Mesenchymal stem cell (in vitro differentiated cells and primary cell): ENCODE results near the gene TMSB15A.
"Not testable (repeated sequence)": the region's sequence is repeated elsewhere in the genome, so short reads cannot be mapped to it uniquely, and the experiment has no call there.

Experiments
- DNase-seq: peaks from one replicate; pipeline ENCODE4 v3.0.0-alpha.2; 2013
- H2AFZ ChIP-seq: one replicate; pipeline ENCODE4 v1.6.1; 2013; ENCODE audit warnings: low read depth, mild to moderate bottlenecking, control low read depth, inconsistent platforms, low read length, moderate library complexity
- H2AK5ac ChIP-seq: 2 replicates; pipeline ENCODE4 v1.6.1; 2013; ENCODE audit warnings: low read length, moderate library complexity, mild to moderate bottlenecking, inconsistent platforms; ENCODE audit not compliant: severe bottlenecking
- H2BK120ac ChIP-seq: one replicate; pipeline ENCODE4 v1.6.1; 2013; ENCODE audit warnings: low read depth, mild to moderate bottlenecking, inconsistent platforms, low read length, moderate library complexity
- H2BK12ac ChIP-seq, 2 experiments: one replicate each; pipeline ENCODE4 v1.6.1; 2013; ENCODE audit warnings: inconsistent platforms in 2 of 2, low read length in 2 of 2, mild to moderate bottlenecking in 2 of 2, moderate library complexity in 2 of 2, control low read depth in 1 of 2
- H2BK15ac ChIP-seq: one replicate; pipeline ENCODE4 v1.6.1; 2013; ENCODE audit warnings: mild to moderate bottlenecking, low read depth, inconsistent platforms; ENCODE audit not compliant: poor library complexity, severe bottlenecking
- H2BK5ac ChIP-seq: 2 replicates; pipeline ENCODE4 v1.6.1; 2013; ENCODE audit warnings: low read depth, mild to moderate bottlenecking, low read length, control low read depth, inconsistent platforms; ENCODE audit not compliant: poor library complexity, severe bottlenecking
- H3K14ac ChIP-seq, 2 experiments: one replicate each; pipeline ENCODE4 v1.6.1; 2013; ENCODE audit warnings: inconsistent platforms in 2 of 2, low read length in 2 of 2, control low read depth in 1 of 2, mild to moderate bottlenecking in 1 of 2, moderate library complexity in 1 of 2
- H3K18ac ChIP-seq, 2 experiments: one replicate each; pipeline ENCODE4 v1.6.1; 2013; ENCODE audit warnings: inconsistent platforms in 2 of 2, low read length in 2 of 2, control low read depth in 1 of 2, low read depth in 1 of 2, mild to moderate bottlenecking in 1 of 2
- H3K23ac ChIP-seq, 2 experiments: one replicate each; pipeline ENCODE4 v1.6.1; 2013; ENCODE audit warnings: inconsistent platforms in 2 of 2, low read length in 2 of 2, mild to moderate bottlenecking in 2 of 2, moderate library complexity in 2 of 2, control low read depth in 1 of 2
- H3K27ac ChIP-seq: 2 replicates; pipeline ENCODE4 v1.5.1; 2013; ENCODE audit warnings: mild to moderate bottlenecking, moderate library complexity, low read length, control low read depth, inconsistent platforms; ENCODE audit not compliant: poor library complexity, severe bottlenecking
- H3K27me3 ChIP-seq, 2 experiments: 2 replicates each; pipeline versions ENCODE4 v1.6.1 to v1.7.0; 2013; ENCODE audit warnings: low read length in 2 of 2, mild to moderate bottlenecking in 2 of 2, moderate library complexity in 2 of 2, control low read depth in 1 of 2, inconsistent platforms in 1 of 2; ENCODE audit not compliant: control insufficient read depth in 1 of 2, insufficient read depth in 1 of 2
- H3K36me3 ChIP-seq, 2 experiments: 2 replicates each; pipeline versions ENCODE4 v1.6.1 to v1.7.0; 2013; ENCODE audit warnings: low read length in 2 of 2, control low read depth in 1 of 2, inconsistent platforms in 1 of 2, low read depth in 1 of 2, mild to moderate bottlenecking in 1 of 2; ENCODE audit not compliant: insufficient read depth in 2 of 2, control insufficient read depth in 1 of 2
- H3K4ac ChIP-seq, 2 experiments: one replicate each; pipeline ENCODE4 v1.6.1; 2013; ENCODE audit warnings: inconsistent platforms in 2 of 2, low read length in 2 of 2, mild to moderate bottlenecking in 2 of 2, moderate library complexity in 2 of 2, control low read depth in 1 of 2, low read depth in 1 of 2
- H3K4me1 ChIP-seq: 2 replicates; pipeline ENCODE4 v1.6.1; 2013; ENCODE audit warnings: low read depth, low read length, control low read depth; ENCODE audit not compliant: control insufficient read depth, insufficient read depth
- H3K4me2 ChIP-seq: 2 replicates; pipeline ENCODE4 v1.6.1; 2013; ENCODE audit warnings: low read length, mild to moderate bottlenecking, inconsistent platforms; ENCODE audit not compliant: poor library complexity, severe bottlenecking
- H3K4me3 ChIP-seq, 2 experiments: 2 replicates each; pipeline versions ENCODE4 v1.5.1 to v1.7.0; 2013; ENCODE audit warnings: low read length in 2 of 2, mild to moderate bottlenecking in 2 of 2, control low read depth in 1 of 2, low read depth in 1 of 2; ENCODE audit not compliant: insufficient read depth in 1 of 2
- H3K79me1 ChIP-seq: replicated peaks from 2 replicates; pipeline ENCODE4 v1.6.1; 2013; ENCODE audit warnings: mild to moderate bottlenecking, control low read depth, low read length, inconsistent platforms; ENCODE audit not compliant: poor library complexity, severe bottlenecking
- H3K9ac ChIP-seq: 2 replicates; pipeline ENCODE4 v1.7.0; 2013; ENCODE audit warnings: mild to moderate bottlenecking, low read length, moderate library complexity
- H3K9me3 ChIP-seq: 2 replicates; pipeline ENCODE4 v1.7.0; 2013; ENCODE audit warnings: mild to moderate bottlenecking, low read length; ENCODE audit not compliant: control insufficient read depth
- H4K8ac ChIP-seq: one replicate; pipeline ENCODE4 v1.6.1; 2013; ENCODE audit warnings: inconsistent platforms, mild to moderate bottlenecking, low read length, moderate library complexity
- H4K91ac ChIP-seq: one replicate; pipeline ENCODE4 v1.6.1; 2013; ENCODE audit warnings: mild to moderate bottlenecking, low read length, inconsistent platforms
- WGBS: methylation state at CpG from one replicate; pipeline ENCODE4 v1.1.7; 2013; ENCODE audit warnings: mixed read lengths; 5-methylcytosine and 5-hydroxymethylcytosine counted together

The TMSB15A gene

GRCh38 chrX:102471762-102472220, 44.7 kb downstream of the TMSB15A start, which contains the start of gene TCP11X2:
TCP11X2 (minus strand) TSS chrX:102471812.
- H3K18ac ChIP-seq, H2BK5ac ChIP-seq, H2AK5ac ChIP-seq, H3K4ac ChIP-seq, H3K23ac ChIP-seq, H4K91ac ChIP-seq, H2BK12ac ChIP-seq, H3K14ac ChIP-seq, H3K4me2 ChIP-seq, H2AFZ ChIP-seq, H3K4me1 ChIP-seq, H3K36me3 ChIP-seq, H3K27me3 ChIP-seq, H3K9ac ChIP-seq, H2BK15ac ChIP-seq, H4K8ac ChIP-seq, H3K4me3 ChIP-seq, DNase-seq, H3K9me3 ChIP-seq, H2BK120ac ChIP-seq, H3K27ac ChIP-seq, H3K79me1 ChIP-seq: not testable (repeated sequence)
- no CpG with 5 or more reads among the region's 17 CpGs for WGBS

DNA sequence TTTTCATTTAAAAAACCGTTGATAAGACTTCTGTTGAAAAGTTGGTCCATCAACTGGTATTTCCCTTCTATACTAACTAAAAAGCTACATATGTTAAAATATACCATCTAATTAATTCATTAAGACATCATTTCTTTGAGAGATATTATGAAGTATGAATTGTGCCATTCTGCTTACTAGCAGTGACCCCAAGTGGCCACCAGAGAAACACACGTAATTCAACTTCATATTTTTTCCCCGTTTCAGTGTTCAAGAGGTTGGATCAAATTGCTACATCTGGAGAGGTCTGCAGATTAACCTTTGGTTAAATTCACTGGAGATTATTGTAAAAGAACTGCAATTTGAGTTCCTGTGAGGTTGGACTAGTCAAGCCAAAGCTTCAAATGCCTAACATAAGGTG, 46.3 kb downstream of the TMSB15A start:
- not testable (repeated sequence) for H2BK5ac ChIP-seq, H3K23ac ChIP-seq, H2BK120ac ChIP-seq

More for the DNA sequence above, 46.3 kb downstream of the TMSB15A start:
- not testable (repeated sequence) for DNase-seq, H4K91ac ChIP-seq, H3K9me3 ChIP-seq, H2BK12ac ChIP-seq, H3K4ac ChIP-seq, H3K4me2 ChIP-seq, H3K4me3 ChIP-seq, H4K8ac ChIP-seq, H3K9ac ChIP-seq, H3K79me1 ChIP-seq, H2BK15ac ChIP-seq, H3K4me1 ChIP-seq, H3K36me3 ChIP-seq, H2AK5ac ChIP-seq, H2AFZ ChIP-seq, H3K18ac ChIP-seq, H3K27ac ChIP-seq, H3K27me3 ChIP-seq, H3K14ac ChIP-seq
- WGBS, result no CpG with 5 or more reads among the region's 3 CpGs
